Hematopoietic multipotent progenitor cell treated with erythropoietin and hydrocortisone succinate and interleukin-3 and kit ligand, for 15 days (in vitro differentiated cells): ENCODE results near the gene TLE7.

Experiments
- DNase-seq: peaks from one replicate; pipeline ENCODE4 v3.0.0-alpha.2; 2015; ENCODE audit warnings: low spot score

The TLE7 gene

DNA sequence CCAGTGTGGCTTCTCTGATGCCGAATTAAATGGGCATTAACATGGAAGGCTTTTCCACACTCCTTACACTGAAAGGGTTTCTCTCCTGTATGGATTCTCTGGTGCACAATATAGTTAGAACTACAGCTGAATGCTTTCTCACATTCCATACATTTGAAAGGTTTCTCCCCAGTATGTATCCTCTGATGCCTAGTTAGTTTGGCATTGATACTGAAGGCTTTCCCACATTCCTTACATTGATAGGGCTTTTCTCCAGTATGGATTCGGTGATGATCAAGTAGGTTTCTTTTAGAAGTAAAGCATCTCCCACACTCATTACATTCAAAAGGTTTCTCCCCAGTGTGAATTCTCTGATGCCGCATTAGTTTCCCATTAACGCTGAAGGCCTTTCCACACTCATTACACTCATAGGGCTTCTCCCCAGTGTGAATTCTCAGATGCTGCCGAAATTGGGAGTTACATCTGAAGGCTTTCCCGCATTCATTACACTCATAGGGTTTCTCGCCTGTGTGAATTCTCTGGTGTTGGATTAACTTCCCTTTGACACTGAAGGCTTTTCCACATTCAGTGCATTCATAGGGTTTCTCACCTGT is 6.5 kb upstream of the TLE7 start:
- no peak for DNase-seq

DNA sequence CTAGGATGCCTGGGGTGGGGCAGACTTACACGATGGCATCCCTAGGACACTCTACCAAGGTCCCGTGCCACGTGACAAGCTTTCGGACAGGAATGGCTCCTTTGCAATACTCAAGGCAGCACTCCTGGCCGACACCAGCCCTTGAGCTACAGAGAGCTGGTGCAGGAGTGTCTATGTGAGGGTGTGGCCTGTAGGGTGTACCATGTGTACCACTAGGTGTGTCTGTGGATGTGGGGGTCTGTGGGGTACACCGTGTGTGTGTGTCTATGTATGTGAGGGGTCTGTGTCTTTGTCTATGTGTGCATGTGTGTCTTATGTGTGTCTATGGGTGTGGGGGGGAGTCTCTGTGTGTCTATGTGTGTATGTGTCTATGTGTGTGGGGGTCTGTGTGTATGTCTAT is 1.9 kb upstream of the TLE7 start:
- no peak for DNase-seq

DNA sequence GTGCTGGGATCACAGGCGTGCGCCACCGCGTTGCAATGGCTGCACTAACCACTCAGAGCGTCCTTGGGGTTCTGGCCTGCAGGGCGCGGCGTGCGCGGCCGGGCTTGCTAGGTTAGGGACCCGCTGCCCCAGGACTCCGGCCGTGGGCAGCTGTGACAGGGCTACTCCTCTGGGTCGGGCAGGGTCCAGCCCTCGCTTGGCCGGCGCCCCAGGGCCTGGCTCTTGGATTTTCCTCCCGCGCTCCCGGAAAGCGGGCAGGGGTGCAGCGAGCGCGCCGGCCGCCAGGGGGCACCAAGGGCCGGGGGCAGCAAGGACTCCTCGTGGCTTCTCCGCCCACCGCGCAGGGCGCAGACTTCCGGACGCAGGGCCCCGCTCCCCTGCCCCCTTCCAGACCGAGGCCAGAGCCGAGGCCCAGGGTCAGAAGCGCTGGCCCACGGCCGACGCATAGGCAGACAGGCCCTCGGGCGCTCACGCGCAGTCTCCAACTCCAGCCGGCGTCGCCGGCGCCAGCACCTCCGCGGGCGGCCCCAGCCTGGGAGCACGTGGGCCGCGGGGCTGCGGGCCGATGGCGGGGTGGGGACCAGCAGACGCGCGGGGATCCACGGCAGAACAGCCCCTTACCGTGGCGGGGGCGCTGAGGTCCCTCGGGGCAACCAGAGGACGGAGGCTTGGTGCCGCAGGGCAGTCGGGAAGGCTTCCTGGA is 355 bp downstream of the TLE7 start:
- DNase-seq, result peak; percentile 56

DNA sequence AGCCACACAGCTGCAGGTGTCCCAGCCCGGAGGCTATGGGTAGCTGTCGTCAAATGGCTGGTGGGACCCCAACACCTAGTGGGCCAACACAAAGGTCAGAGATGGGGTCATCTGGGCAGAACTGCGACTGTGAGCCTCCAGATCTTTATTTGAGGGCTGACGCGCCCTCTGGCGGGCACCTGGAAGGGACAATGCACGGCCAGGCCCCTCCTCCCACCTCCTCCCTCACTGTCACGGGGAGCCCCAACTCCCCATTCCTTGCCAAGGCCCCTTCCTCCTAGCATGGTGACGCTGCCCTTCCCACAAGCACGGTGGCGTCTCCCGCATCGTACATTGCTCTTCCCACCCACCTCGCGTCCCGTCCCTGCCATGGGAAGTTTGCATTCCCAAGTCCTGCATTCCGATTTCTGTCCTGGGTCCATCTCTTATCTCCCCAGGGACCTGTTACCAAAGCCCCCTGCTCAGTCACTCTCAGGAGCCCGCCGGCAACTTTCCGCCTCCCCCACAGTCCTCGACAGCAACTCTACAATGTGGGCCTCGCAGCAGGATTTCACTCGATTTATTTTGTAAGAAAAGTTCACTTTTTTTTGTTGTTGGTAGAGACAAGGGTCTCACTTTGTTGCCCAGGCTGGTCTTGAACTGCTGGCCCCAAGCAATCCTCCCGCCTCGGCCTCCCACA is 1.0 kb downstream of the TLE7 start:
- peak; percentile 33 for DNase-seq

DNA sequence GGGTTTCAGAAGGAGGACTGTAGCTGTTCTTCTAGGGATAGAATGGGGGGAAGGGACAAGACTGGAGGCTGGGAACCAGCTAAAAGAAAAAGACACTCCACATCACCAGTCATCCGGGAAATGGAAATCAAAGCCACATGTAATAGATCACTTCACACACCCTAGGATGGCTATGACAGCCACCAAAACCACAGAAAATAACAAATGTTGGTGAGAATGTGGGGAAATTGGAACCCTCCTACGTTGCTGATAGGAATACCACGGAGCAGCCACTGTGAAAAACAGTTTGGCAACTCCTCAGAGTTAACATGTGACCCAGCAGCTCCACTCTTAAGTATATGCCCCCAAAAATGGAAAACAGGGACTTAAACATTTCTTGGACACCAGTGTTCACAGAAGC is 2.3 kb downstream of the TLE7 start:
- DNase-seq, result no peak

DNA sequence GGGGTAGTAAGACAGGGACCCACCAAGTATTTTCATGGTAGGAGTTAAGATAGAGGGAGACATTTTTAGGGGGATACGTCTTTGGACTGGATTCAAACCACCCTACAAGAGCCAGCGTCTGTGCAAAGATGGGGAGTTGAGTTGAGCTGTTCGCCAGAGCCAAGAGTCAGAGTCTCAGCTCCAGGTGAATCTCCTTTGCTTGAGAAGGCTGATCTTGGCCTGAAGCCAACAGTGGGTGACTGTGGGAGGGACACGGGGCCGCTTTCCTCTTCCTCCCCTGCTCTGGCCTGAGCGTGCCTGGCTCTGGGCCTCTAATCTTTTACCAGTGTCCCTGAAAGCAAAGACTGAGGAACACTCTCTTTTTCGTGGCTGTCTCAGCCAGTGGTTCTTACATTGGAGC is 5.4 kb downstream of the TLE7 start:
- no peak for DNase-seq

DNA sequence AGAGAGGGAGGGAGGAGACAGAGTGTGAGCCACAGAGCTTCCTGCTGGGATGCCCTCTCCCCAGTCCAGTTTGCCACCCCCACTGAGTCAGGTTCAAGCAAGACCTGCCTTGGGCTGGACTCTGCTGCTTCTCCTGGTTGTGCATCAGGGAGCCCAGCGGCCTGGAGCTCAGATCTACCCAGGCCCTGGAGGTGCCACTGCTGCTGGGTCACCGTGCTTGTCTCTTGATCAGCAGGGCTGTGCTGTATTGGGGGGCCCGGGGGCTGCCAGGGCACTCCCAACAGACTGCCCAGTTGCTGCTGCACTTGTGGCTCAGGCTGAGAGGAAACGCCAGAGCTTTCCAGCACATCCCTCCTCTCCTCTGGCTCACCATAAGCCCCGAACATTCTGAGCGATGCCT is 8.9 kb downstream of the TLE7 start:
- DNase-seq, result no peak

DNA sequence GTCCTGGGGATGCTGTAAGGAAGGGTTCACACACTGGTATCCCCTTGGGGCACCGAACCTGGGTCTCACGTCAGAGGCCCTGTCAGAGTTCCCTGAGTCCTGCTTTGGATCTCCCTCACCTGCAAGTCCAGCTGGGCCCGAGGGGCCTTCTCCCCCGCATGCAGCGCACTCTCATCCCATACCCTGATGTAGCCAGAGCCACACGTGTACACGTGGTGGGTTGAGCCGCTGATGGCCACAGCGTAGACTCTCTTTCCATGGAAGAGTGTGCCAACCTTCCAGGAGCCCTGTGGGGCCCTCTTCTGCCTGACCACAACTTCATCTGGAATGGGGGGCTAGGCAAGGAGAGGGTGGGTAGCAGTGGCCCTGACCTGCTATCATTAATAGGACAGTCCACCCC is 9.9 kb downstream of the TLE7 start:
- DNase-seq, result no peak

DNA sequence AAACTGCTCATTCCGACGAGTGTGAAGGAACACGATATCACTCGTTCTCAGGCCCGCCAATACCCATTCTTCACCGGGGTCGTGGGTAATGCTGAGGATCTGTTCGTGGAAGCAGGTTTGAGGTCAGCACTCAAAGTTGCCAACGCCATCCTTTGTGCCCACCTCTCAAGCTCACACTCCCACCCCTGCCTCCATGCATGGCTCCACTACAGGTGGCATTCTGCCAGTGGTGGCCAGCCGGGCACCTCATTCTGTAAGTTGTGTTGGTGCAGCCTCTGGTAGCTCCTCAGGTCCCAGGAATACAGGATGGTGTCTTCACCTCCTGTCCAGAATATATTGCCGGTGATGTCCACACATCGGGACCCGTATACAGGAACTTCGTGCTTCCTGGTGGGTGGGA is 10.7 kb downstream of the TLE7 start:
- no peak for DNase-seq

DNA sequence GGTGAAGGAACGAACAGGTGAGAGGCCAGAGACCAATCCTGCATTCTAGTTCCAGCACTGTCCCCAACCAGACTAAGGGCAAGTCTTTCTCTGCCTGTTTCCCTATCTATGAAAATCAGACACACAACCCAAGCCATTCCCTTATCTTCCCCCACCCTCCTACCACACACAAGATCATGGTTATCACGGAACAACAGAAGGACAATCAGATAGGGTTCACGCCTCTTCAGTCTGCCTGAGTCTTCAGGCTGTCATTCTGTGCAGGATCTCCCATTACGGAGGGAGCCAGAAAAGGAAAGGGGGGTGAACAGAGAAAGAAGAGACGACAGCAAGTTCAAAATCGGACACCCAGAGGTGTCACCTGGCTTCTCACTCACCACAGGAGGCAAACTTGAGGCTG is 11.1 kb downstream of the TLE7 start:
- DNase-seq, result peak; percentile 26

DNA sequence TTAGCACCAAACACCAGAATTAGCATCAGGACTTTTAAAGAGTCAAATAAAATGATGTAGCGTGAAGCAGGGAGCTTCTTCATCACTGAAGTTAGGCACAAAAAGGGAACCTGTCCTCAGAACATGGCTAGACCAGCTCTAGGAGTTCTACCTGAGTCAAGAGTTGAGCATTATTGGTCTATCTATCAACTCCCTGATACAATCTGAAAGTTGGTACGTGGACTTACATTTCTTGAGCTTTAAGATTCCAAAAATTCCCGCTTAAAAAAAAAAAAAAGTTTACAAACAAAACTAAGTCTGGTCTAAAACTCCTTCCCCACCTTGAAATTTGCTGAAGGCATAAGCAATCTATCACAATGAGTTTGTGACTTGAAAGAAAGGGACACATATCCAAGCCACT is 12.3 kb downstream of the TLE7 start:
- no peak for DNase-seq

DNA sequence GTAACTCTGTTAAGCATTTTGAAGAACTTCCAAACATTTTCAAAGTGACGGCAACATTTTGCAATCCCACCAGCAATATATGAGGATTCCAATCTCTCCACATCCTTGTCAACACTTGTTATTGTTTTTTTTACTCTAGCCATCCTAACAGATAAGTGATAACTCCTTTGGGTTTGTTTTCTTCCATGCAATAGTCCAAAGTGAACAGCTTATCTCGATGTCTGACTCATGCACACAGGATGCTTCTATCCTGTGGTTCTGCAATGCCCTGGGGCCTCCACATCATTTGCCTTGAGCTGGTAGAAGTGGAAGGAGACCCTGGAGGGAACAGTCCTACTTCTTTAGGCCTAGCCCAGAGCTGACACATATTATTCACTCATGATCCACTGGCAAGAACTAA is 13.0 kb downstream of the TLE7 start:
- no peak for DNase-seq

DNA sequence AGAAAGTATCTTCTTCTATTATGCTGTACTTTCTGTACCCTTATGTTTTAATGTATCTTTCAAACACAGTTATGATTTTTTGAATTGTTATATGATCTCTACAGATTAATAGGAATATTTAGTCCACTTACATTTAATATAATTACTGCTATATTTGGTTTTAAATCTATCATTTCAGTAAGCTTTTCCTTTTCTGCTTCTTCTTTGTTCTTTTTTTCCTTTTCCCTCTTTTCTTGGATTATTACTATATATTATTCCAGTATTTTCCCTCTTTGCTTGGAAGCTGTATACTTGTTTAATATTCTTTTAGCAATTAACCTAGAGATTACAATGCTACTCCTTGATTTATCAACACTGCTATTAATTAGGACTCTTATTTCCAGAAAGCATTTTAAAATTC is 13.5 kb downstream of the TLE7 start:
- DNase-seq, result no peak

DNA sequence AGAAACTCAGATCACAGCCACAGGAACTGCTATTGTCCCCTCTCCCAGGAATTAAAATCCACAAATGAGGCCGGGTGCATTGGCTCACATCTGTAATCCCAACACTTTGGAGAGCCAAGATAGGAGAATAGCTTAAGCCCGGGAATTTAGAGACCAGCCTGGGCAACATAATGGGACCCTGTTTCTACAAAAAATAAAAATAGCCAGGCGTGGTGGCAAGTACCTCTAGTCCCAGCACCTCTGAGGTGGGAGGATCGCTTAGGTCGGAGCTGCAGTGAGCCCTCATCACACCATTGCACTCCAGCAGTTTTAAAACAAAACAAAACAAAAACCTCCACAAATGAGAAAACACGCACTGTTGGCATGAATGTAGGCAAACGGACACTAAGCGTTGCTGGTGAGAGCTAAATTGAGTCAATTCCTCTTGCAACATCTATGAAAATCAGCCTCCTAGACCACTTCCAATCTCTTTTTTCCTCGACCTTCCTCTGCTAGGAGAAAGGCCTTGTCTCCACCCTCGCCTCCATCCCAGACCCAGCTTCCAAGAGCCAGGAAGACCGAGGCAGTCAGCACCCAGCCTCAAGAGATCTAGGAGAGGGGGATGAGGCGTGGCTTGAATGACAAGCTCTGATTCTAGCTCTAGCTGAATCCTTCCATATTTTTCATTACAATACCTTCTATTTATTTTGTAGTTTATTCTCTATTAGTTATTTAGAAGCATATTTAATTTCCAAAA is 14.8 kb downstream of the TLE7 start:
- no peak for DNase-seq

DNA sequence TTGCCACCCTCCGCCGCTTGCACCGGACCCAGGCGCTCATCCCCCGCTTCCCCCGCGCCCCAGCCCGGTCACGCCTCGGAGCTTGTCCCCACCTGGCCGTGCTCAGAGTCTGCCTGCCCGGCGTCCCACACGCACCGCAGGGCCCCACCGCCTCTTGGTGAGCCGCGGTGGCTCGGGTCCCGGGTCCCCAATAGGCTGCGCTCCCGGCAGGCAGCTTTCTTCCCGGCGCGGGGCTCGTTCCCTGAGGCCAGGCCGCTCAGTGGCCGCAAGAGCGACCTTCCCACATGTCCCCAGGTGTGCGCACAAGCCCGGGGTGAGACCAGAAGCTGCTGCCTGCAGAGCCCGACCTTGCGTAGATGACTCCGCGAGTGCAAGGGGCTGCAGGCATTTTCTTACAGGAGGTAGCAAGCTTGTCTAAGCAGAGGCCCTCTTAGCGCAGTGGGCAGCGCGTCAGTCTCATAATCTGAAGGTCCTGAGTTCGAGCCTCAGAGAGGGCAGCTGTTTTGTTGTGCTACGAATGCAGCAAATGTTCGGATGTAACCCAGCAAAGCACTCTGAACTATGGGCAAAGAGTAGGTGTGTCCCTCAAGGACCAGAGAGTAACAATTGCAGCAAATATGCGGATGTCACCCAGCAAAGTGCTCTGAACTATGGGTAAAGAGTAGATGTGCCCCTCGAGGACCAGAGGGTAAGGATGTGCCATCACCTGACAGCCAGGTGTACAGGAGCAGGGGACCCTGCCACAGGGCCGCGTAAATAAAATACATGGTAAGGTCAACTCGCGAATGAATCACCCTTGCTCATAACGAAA is 15.6 kb downstream of the TLE7 start:
- DNase-seq, result no peak

DNA sequence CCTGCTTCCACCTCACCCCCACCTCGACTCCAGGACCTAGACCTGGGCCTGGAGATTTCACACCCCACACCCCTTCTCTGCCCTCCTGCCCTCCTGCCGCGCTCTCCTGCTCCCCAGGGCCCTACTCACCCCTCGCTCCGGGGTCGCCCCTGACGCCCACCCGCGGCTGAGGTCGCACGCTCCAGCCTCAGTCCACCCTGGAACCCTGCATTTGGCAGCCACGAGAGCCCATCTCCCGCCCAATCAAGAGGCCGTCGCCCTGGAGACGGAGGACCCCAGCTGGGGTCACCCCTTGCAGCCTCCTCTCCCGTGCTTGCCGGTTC is 16.1 kb downstream of the TLE7 start:
- DNase-seq, result no peak

DNA sequence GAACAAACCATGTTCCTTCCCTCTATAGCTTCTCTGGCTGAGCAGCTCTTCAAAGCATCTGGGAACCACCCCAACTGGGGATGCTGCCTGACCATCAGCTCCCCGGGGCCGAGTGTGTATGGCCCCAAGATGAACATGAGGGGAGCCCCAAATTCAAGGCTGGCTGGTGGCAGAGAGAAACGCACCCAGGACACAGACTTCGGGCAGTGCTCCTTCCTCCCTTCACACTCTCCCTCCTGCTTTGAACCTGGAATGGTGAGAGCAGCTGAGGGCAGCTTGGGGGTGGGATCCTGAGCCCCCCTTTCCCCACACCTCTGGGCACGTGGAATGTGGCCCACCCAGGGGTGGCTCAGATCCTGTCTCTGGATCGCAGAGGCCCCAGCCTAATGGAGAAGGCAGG is 17.2 kb downstream of the TLE7 start:
- DNase-seq, result no peak

DNA sequence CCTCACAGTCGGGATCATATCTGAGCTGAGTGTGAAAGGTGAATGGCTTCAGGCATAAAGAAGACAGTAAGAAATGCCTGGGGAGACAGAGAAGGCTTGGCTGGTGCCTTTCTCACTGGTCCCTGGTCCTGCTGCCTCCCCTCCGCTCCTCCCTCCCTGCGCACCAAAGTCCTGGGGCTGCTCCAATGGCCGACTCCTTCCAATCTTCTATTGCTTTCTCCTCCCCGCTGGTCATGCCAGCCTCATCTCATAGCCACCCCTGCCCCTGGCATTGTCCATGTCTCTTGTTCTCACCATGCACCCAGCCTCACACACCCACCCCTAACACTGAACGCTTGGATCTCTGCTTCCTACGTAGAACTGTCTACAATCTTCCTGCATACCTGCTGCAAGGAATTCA is 18.0 kb downstream of the TLE7 start:
- no peak for DNase-seq

DNA sequence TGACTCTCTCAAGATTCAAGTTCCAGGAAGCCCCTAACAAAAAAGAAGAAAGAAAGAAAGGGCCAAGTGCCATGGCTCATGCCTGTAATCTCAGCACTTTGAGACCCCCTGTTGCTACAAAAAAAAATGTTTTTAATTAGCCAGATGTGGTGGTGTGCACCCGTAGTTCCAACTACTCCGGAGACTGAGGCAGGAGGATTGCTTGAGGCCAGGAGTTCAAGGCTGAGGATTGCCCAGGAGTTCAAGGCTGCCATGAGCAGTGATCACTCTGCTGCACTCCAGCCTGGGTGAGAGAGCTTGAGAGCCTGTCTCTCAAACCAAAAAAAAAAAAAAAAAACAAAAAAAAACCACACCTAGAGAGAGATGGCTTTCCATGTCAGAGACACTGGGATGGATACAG is 18.8 kb downstream of the TLE7 start:
- no peak for DNase-seq

DNA sequence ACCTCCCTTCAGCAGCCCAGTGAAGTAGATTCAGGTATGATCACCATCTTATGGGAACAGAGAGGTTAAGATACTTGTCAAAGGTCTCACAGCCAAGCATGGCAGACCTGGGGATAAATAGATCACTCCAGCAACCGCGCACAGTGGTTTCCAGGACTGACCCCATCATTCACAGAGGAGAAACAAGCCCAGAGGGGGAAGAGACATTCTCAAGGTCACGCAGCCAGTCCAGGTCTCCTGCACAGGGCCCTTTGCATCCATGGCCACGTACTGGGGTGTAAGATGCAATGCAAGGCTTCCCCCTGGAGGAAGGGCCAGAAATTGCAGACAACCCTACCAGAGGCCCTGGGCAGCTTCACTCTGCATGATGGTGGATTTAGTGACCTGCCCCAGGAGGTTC is 19.9 kb downstream of the TLE7 start:
- DNase-seq, result peak; percentile 64

DNA sequence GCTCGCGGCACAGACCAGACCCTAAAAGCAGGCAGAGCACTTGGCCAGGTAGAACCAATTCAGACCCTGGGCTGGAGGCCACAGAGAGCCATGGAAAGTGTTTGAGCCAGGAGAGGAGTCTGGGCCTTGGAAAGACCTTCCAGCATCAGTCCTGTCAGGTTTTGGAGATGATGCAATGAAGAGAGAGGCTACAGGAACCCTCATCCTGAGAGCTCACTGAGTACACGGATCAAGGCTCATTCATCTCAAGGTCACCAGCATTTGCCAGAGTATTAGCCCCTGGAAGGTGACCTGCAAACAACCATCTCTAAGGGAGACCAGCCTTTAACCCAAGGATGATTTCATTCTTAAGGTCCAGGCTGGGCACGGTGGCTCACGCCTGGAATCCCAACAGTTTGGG is 27.8 kb downstream of the TLE7 start:
- DNase-seq, result no peak

DNA sequence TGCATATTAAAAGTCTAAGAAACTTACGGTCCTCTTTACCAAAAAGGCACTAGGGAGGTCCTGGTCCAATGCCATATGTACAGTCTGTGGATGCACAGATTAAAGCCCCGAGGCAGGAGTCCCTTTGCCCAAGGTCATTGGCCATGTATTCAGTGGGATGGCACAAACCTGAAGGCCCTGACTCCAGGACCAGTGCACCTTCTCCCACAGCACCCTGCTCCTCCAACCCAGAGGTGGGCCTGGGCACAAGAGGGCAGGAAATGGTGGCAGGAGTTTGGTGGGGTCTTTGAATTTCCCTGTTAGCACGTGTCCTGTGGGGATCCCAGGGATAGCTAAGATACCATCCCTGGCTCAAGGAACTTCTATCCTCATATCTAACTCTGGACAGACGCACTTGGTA is 28.5 kb downstream of the TLE7 start:
- DNase-seq, result no peak
